Measurements from ENCODE around the gene ETS1. TPM values are rescaled to one million over a fixed set of nuclear protein-coding genes. Genes with fewer than 3 reads are reported as not detected.

Gene ETS1
- total RNA-seq, 1 experiment from 2014 or later = 29.9 TPM

GRCh38 chr11:128553662-128554362 is 33.5 kb downstream of the ETS1 start:
- Histone ChIP-seq H2BK20ac (ENCODE audit: low read depth, low read length, poor library complexity, severe bottlenecking) (no peak overlapping the region), H3K79me1 (ENCODE audit: insufficient read depth, low read depth, low read length, poor library complexity, severe bottlenecking) (no peaks in the 10 kb centered on the region), H2BK5ac (ENCODE audit: insufficient read length, low read length) (no peak overlapping the region), H3K9me3 (ENCODE audit: control insufficient read depth, low read depth, low read length) (no peaks in the 10 kb centered on the region), H3K14ac (ENCODE audit: insufficient read depth, low read length) (no peak overlapping the region), H3K4ac (ENCODE audit: low read depth, low read length) (no peak overlapping the region), H3K23me2 (ENCODE audit: insufficient read length, low read depth, low read length, poor library complexity, severe bottlenecking) (peaks cover 6% of the 10 kb centered on the region), H2BK120ac (ENCODE audit: low read depth, low read length, poor library complexity, severe bottlenecking) (no peak overlapping the region), H3K79me2 (ENCODE audit: insufficient read depth, low read length) (no peaks in the 10 kb centered on the region), H3T11ph (ENCODE audit: low read length) (no peak overlapping the region), H4K91ac (ENCODE audit: insufficient read length, low read depth, low read length) (no peak overlapping the region), H3K27ac (ENCODE audit: insufficient read length, low read depth, low read length) (no peak overlapping the region), H4K20me1 (ENCODE audit: control insufficient read depth, insufficient read depth, insufficient read length) (no peaks in the 10 kb centered on the region), H4K8ac (replicated peaks; ENCODE audit: insufficient read length, low read depth, low read length) (no peak overlapping the region), H3K4me2 (ENCODE audit: insufficient read depth, insufficient read length, low read length) (no peak overlapping the region), H2AK5ac (ENCODE audit: insufficient read length, low read length) (no peak overlapping the region), H3K18ac (ENCODE audit: insufficient read length, low read depth, low read length) (no peak overlapping the region), H4K5ac (ENCODE audit: insufficient read length, low read depth, low read length) (no peak overlapping the region), H3K27me3 (ENCODE audit: insufficient read depth, low read length) (peaks cover 9% of the 10 kb centered on the region; the same call in 1 of the 2 replicates), H3K56ac (ENCODE audit: insufficient read length, low read depth, low read length) (no peak overlapping the region), H2AFZ (ENCODE audit: low read length) (no peak overlapping the region), H2BK15ac (ENCODE audit: low read depth, low read length) (no peak overlapping the region), H3K4me1 (ENCODE audit: insufficient read depth, low read length) (peaks cover 2% of the 10 kb centered on the region; the same call in 1 of the 2 replicates), H2BK12ac (ENCODE audit: insufficient read length, low read depth, low read length) (no peak overlapping the region), H3K9ac (ENCODE audit: extremely low read depth, insufficient read length, low read length) (no peak overlapping the region), H3K23ac (ENCODE audit: insufficient read length, low read depth, low read length) (no peak overlapping the region)
- Mint-ChIP-seq H3K36me3 (ENCODE audit: insufficient read depth in 1 of 3, low read depth in 3 of 3) (peaks cover 0 to 30% (median 10%) of the 10 kb centered on the region in 3 experiments; a peak in 4 of 7 replicates), H3K4me1 (peaks cover 30 to 41% of the 10 kb centered on the region in 2 experiments), H3K9me3 (no peaks in the 10 kb centered on the region; a peak in 1 of 5 replicates), H3K27ac (no peak overlapping the region), H3K27me3 (ENCODE audit: low read depth) (peaks cover 37% of the 10 kb centered on the region), H3K4me3 (no peak overlapping the region)
- DNase-seq = no peak
- peak; percentile 28; the same call in 1 of the 3 replicates for TF ChIP-seq CTCF (conservative IDR thresholded peaks at IDR 0.05)
- no CpG with 5 or more reads among the region's 10 CpGs for WGBS (ENCODE audit: extremely low coverage, insufficient read length, low lambda C conversion rate)

All from H9 (cell line).